ENCODE data around the gene SEC14L1.

Gene SEC14L1

DNA sequence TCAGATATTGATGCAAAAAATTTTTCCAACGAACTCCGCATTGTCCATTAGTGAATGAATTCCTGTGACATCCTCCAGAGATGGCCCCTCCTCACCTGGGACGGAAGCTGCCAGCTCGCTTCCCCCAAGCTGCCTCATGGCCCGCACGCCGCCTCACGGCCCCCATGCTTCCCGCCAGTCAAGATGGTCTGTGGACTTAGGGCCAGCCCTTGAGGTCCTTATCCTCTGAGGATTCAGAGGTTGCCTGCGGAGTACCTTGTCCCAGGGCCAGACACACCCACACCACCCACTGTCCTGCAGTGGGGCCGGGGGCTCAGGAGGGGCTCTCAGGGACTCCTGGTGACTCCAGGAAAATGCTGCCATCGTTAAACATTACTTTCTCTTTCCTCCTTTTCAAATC, 73.6 kb downstream of the SEC14L1 start:
- no peak for DNase-seq (ENCODE audit: low spot score)

DNA sequence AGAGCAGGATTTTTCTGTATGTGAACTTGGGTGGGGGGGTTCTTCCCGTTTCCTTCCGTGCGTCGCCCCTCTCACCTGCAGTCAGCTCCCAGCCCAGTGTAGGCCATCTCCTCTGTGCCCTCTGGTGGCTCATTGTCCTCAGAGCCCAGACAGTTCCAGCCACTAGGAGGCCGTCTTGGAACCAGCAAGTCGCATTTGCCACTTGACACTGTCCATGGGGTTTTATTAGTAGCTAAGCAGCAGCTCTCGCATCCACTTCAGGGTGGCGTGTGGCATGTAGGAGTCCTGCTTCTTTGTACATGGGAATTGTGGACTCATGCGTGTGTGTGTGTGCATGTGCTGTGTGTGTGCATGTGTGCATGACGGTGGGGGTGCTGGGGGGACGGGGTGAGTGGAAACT, 74.0 kb downstream of the SEC14L1 start:
- DNase-seq (ENCODE audit: low spot score), result peak; percentile 86

- no peak for DNase-seq (ENCODE audit: low spot score)
These were observed 74.5 kb downstream of the SEC14L1 start for GRCh38 chr17:77215281-77215680.

DNA sequence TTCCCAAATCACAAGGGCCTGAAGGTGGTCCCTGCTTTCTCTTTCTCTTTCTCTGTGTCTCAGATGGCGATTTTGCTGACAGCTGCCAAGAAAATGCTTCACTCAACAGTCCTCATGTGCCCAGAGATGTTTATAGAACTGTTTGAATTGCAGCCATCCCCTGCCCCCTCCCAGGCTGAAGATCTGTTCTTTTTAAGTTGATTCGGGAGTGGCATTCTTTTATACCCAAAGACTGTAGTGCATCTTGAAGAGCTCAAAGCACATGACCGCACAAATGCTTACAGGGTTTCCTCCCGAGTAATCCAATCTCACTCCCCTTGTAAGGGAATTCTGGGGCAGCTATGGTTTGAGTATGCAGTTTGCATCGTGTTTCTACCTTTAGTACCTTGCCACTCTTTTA, 75.7 kb downstream of the SEC14L1 start:
- no peak for DNase-seq (ENCODE audit: low spot score)

DNA sequence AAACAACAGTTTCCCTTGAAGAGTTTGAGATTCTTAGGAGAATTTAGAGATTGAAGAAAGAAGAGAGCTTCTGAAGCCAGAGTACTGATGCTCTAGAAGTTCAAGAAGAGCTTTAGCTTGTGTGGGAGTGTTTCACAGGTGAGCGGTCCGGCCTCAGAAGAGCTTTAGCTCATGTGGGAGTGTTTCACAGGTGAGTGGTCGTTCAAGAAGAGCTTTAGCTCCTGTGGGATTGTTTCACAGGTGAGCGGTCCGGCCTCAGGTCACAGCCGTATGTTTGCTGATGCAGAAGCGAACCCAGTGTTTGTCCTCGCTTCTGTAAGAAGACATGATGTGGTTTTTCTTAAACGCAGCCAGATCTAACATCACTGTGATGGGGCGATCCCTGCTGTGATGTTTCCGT, 76.4 kb downstream of the SEC14L1 start:
- DNase-seq (ENCODE audit: low spot score), result peak; percentile 43

DNA sequence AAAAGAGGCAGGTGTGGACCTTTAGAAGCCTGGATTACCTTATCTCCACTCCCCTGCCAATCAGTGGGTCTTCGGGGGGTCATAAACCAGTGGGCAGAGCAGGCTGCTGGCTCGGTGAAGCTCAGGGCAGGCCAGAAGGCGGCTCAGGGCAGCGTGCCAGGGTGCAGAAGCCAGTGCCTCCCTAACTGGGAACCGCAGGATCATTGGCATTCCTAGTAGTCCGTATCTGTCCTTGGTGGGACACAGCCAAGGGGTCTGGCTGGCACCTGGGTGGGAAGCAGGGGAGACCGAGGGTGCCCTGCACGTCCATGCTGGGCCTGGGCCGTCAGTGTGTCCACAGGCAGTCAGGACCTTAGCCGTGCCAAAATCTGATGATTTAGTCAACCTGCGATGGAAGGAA, 76.8 kb downstream of the SEC14L1 start:
- DNase-seq (ENCODE audit: low spot score), result peak; percentile 75

- no peak for DNase-seq (ENCODE audit: low spot score)
These were observed 78.1 kb downstream of the SEC14L1 start for GRCh38 chr17:77218902-77219301.

DNA sequence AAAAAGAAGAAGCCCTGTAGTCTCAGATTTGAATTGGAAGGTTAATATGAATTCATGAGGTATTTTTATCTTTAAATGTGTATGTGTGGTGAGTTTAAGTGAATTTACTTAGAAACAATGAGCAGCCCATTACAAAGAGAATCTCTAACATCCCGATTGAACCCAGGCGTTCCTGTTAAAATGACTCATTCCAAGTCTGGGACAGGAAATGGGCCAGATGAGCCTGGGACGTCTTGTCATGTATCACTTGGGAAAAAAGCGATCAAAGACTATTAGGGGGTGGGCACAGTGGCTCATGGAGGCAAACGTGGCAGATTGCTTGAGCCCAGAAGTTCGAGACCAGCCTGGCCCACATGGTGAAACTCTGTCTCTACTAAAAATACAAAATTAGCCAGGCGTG, 81.6 kb downstream of the SEC14L1 start:
- no peak for DNase-seq (ENCODE audit: low spot score)

- peak; percentile 52 for DNase-seq (ENCODE audit: low spot score)
These were observed 83.1 kb downstream of the SEC14L1 start for GRCh38 chr17:77223642-77224420.

DNA sequence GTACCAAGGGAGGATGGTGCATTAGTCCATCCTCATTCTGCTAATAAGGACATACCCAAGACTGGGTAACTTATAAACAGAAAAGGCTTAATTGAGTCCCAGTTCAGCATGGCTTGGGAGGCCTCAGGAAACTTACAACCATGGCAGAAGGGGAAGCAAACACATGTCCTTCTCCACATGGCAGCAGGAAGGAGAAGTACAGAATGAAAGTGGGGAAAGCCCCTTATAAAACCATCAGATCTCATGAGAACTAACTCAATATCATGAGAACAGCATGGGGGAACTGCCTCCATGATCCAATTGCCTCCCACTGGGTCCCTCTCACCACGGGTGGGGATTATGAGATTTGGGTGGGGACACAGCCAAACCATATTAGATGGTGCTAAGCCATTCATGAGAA, 84.5 kb downstream of the SEC14L1 start:
- no peak for DNase-seq (ENCODE audit: low spot score)

- DNase-seq (ENCODE audit: low spot score), result no peak
These were observed 86.9 kb downstream of the SEC14L1 start for GRCh38 chr17:77227461-77228240.

DNA sequence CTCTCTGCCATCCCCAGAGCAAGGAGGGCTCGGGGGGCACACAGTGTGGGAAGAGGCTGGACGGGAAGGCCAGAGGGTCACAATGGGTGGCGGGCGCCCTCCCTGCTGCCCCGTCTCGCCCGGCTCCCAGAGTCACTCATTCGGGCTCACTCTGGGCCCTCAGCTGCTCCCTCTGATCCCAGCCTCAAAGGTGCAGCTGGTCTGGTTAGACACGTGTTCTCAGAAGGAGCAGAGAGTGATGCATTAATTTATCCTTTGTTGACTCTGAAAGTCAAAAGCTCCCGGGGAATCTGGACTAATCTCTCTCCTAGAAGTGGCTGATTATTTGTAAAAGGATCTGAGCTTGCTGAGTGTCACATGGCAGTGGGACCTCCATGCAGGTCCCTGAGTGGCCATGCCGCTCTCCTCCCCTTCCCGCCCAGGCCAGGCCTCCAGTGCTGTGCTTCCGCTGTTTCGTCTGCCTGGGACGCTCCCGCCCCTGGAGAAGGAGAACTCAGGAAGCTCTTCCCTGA, 87.5 kb downstream of the SEC14L1 start:
- no peak for DNase-seq (ENCODE audit: low spot score)

- DNase-seq (ENCODE audit: low spot score), result no peak
These were observed 88.0 kb downstream of the SEC14L1 start for GRCh38 chr17:77228816-77229215.

DNA sequence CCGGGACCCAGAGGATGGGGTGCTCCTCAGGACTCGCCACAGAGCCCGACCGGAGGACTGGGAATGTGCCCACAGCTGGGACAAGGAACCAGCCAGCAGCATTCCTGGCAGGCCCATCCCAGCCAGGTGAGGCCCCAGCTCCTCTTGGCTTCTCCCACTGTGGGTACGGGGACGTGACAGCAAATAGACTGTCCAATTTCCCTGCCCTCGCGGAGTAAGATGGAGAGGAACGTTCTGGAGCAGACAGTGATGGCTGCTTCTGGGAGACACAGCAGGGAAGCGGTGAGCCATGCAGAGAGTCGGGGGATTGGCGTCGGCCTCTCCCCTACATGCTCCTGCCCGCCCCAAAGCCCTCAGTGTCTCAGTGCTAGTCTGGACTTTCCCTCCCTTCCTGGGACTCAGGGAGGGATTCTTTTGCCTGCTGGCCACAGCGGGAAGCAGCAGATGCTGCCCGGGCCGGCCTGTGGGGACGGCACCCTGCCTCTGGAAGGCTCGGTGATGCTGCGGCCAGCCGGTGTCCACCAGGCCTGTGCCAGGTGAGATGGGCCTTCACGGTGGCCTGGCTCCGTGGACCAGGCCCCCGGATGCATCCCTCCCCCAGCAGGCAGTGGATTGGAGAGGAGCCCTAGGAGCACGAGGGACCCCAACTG, 89.1 kb downstream of the SEC14L1 start:
- DNase-seq (ENCODE audit: low spot score), result no peak

DNA sequence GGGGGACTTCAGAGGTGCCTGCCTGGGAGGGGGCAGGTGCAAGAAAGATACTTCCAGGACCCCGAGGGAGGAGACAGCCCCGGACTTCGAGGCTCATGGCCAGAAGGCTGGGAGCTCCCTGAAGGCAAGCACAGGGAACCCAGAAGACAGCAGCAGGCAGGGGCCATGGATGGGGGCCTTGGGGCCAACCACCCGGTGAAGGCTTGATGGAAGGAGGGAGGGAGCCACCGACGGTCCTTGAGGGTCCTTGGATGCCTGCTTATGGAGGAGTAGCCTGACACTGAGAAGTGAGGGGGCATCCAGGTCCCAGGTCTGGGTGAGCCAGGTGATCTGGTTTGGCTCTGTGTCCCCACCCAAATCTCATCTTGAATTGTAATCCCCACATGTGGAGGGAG, 89.7 kb downstream of the SEC14L1 start:
- DNase-seq (ENCODE audit: low spot score), result no peak

GRCh38 chr17:77231076-77231871, 90.5 kb downstream of the SEC14L1 start:
- no peak for DNase-seq (ENCODE audit: low spot score)

GRCh38 chr17:77233127-77233526, 92.4 kb downstream of the SEC14L1 start:
- DNase-seq (ENCODE audit: low spot score), result no peak

DNA sequence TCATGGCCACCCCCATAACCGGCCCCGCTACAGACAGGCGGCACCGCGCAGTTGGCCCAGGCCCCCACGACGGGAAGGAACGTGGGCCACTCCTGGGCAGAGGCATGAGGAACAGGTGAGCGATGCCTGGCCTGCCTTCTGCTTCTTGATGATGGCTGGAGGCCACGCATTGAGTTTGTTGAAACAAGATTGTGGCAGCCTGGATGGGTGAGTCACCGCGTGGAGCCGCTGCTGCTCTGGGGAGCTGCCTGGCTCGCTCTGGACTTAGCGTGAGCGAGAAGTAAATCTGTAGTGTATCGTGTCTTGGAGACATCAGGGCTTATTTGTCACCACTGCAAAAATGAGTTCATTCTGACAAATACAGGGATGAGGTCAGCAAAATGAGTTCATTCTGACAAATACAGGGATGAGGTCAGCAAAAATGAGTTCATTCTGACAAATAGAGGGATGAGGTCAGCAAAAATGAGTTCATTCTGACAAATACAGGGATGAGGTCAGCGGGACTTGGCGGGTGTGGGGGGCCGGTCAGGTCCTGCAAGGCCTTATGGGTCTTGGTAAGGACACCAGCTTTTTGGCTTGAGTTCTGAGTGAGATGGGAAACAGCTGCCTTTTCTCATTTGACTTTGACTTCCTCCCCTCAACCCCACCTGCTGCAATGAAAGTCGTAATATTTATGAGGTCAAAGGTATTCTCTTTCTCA, 93.0 kb downstream of the SEC14L1 start:
- DNase-seq (ENCODE audit: low spot score), result no peak

- DNase-seq (ENCODE audit: low spot score), result no peak
These were observed 93.9 kb downstream of the SEC14L1 start for GRCh38 chr17:77234695-77235094.

DNA sequence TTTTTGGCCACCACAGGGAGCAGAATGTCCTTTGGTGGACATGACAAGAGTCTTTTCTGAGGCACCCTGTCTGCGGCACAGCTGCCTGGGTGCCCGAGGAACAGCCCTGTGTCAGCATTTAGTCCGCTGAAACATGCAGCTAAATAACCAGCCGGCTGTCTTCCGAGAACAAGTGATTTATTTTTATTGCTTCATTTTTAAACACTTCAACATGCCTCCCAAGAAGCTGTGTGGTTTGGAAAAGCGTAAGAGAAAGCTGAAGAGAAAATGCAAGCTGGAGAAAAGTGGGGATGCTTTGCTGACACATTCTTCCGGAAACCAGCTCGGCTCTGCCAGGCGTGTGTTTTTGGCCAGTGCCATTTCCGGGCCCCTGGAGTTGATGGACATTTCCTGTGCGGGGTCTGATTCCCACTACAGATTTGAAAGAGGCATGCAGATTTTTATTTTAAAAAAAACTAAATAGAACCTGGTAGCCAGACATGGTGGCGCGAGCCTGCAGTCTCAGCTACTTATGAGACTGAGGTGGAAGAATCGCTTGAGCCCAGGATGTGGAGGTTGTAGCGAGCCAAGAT, 94.7 kb downstream of the SEC14L1 start:
- DNase-seq (ENCODE audit: low spot score), result no peak

Data from cerebellar cortex (tissue), 1 donor.